RWPE2 (cell line): ENCODE results near the gene CACNA1D.

Source experiments
- ATAC-seq: fragments of 200-7000 bp; cut with Tn5 transposase; 3 replicates; pipeline ENCODE4 v1.9.1; 2021; ENCODE audit warnings: low read depth
- DNase-seq: peaks from one replicate; pipeline ENCODE4 v3.0.0-alpha.2; 2020; ENCODE audit warnings: low spot score
- H3K27ac ChIP-seq: fragments of 450-650 bp; 2 replicates; pipeline ENCODE4 v1.5.1; 2017; ENCODE audit warnings: mild to moderate bottlenecking; ENCODE audit not compliant: poor library complexity, severe bottlenecking
- H3K27me3 ChIP-seq: fragments of 250-450 bp; sonication (Bioruptor Pico); 2 replicates; pipeline ENCODE4 v1.5.1; 2021; ENCODE audit warnings: mild to moderate bottlenecking, moderate library complexity; ENCODE audit not compliant: insufficient read depth, poor library complexity, severe bottlenecking
- H3K36me3 ChIP-seq: fragments of 250-450 bp; sonication (Bioruptor Pico); 2 replicates; pipeline ENCODE4 v1.5.1; 2020; ENCODE audit warnings: low read depth, mild to moderate bottlenecking, moderate library complexity
- H3K4me1 ChIP-seq: fragments of 250-450 bp; sonication (Bioruptor Pico); 2 replicates; pipeline ENCODE4 v1.5.1; 2021; ENCODE audit warnings: mild to moderate bottlenecking, moderate library complexity; ENCODE audit not compliant: insufficient read depth, poor library complexity, severe bottlenecking
- H3K4me3 ChIP-seq: fragments of 250-450 bp; sonication (Bioruptor Pico); 2 replicates; pipeline ENCODE4 v1.5.1; 2021; ENCODE audit warnings: mild to moderate bottlenecking, moderate library complexity; ENCODE audit not compliant: severe bottlenecking
- H3K9me3 ChIP-seq: fragments of 250-450 bp; sonication (Bioruptor Pico); 2 replicates; pipeline ENCODE4 v1.5.1; 2021; ENCODE audit warnings: mild to moderate bottlenecking, moderate library complexity; ENCODE audit not compliant: severe bottlenecking
- TF ChIP-seq, protein P1 (sequence below): fragments of 450-650 bp; IDR thresholded peaks from one replicate; pipeline ENCODE4 v1.5.1; 2017; ENCODE audit warnings: mild to moderate bottlenecking, moderate library complexity; ENCODE audit not compliant: poor library complexity, severe bottlenecking

CACNA1D gene

DNA sequence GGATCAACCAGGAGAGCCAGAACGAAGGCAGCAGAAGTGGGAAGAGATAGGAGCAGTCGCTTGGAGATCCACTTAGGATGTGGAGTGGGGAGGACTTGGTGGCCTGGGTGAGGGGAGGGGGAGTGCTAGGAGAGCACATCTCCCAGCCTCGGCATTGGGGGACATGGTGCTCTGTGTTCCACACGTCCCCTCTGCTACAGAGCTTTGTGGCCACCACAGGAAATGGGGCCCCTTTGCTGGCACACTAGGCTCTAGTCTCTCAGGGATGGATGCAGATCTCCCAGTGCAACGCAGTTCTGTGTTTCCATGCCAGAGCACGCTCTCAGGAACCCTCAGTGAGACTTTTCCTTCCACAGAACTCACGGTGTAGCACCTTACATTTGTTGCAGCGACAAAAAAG, 283.1 kb downstream of the CACNA1D start:
- DNase-seq = no peak
- no peak overlapping the region for H3K4me3 ChIP-seq
- no peaks in the 10 kb centered on the region for H3K4me1 ChIP-seq
- H3K27ac ChIP-seq = no peak overlapping the region
- ATAC-seq = no peak
- no peaks in the 10 kb centered on the region for H3K27me3 ChIP-seq
- no peaks in the 10 kb centered on the region for H3K36me3 ChIP-seq
- TF ChIP-seq, protein P1, sequence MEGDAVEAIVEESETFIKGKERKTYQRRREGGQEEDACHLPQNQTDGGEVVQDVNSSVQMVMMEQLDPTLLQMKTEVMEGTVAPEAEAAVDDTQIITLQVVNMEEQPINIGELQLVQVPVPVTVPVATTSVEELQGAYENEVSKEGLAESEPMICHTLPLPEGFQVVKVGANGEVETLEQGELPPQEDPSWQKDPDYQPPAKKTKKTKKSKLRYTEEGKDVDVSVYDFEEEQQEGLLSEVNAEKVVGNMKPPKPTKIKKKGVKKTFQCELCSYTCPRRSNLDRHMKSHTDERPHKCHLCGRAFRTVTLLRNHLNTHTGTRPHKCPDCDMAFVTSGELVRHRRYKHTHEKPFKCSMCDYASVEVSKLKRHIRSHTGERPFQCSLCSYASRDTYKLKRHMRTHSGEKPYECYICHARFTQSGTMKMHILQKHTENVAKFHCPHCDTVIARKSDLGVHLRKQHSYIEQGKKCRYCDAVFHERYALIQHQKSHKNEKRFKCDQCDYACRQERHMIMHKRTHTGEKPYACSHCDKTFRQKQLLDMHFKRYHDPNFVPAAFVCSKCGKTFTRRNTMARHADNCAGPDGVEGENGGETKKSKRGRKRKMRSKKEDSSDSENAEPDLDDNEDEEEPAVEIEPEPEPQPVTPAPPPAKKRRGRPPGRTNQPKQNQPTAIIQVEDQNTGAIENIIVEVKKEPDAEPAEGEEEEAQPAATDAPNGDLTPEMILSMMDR = no peak
- H3K9me3 ChIP-seq = no peaks in the 10 kb centered on the region

DNA sequence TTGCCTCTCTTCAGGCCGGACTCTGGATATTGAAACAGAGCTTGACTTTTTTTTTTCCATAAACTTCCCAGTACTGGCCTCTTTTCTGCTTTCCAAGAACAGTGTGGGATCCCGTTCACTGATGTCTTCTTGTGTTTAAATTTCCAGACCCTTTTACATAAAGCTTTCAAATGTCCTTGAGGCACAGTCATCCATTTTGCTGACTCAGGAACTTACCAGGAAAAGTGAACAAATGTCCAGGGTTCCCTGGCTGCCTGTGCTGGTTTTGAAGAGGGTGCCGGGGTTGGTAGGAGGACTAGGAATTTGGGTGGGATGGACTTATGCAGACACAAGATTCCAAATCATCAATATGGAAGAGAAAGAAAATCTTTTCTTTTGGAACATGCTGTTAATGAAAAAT, 283.7 kb downstream of the CACNA1D start:
- DNase-seq (no peak), ATAC-seq (no peak)
- no peak overlapping the region for H3K4me3 ChIP-seq
- H3K4me1 ChIP-seq = no peaks in the 10 kb centered on the region
- no peaks in the 10 kb centered on the region for H3K36me3 ChIP-seq
- no peak overlapping the region for H3K27ac ChIP-seq
- no peaks in the 10 kb centered on the region for H3K9me3 ChIP-seq
- no peaks in the 10 kb centered on the region for H3K27me3 ChIP-seq
- TF ChIP-seq, protein P1 = no peak

DNA sequence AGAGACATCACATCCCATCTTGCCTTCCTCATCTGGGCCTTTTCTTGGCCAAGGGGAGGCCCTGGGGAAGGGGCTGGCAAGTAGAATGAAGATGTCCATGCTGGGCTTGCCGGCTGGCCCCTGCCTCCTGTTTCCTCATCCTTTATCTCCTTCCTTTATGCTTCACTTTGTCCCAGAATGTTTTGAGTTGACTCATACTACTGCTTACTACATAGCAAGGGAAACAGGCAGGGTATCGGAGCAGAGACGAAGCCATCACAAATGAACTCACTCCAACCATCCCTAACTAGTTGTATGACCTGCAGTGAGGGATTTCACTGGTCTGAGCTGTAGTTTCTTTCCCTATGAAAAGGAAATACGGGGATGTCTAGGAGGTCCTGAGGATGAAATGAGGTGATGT, 285.8 kb downstream of the CACNA1D start:
- no peak overlapping the region for H3K4me3 ChIP-seq
- no peaks in the 10 kb centered on the region for H3K4me1 ChIP-seq
- H3K27me3 ChIP-seq = no peaks in the 10 kb centered on the region
- no peak for ATAC-seq
- no peak for DNase-seq
- no peaks in the 10 kb centered on the region for H3K36me3 ChIP-seq
- H3K27ac ChIP-seq = no peak overlapping the region
- TF ChIP-seq, protein P1 = no peak
- no peaks in the 10 kb centered on the region for H3K9me3 ChIP-seq

DNA sequence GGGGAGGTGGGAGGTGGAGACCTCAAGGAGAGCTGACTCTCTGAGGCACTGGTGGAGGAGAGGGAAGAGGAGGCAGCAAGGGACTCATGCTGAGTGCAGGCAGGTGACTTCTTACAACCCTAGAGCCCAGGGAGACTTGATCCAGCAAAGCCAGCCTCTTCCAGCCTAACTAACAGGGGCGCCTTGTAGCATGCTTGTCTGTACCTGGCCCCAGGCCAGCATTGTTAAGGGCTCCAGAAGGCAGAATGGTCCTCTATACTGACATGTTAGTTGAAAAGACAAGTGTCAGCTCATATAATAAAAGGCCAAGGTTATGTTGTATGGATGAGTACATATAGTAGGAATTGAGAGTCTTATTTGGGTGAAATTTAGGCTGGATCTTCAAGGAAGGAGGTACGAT, 286.4 kb downstream of the CACNA1D start:
- H3K9me3 ChIP-seq = no peaks in the 10 kb centered on the region
- no peak overlapping the region for H3K27ac ChIP-seq
- TF ChIP-seq, protein P1 = no peak
- DNase-seq = no peak
- no peaks in the 10 kb centered on the region for H3K4me1 ChIP-seq
- ATAC-seq = no peak
- H3K4me3 ChIP-seq = no peak overlapping the region
- H3K27me3 ChIP-seq = no peaks in the 10 kb centered on the region
- no peaks in the 10 kb centered on the region for H3K36me3 ChIP-seq

DNA sequence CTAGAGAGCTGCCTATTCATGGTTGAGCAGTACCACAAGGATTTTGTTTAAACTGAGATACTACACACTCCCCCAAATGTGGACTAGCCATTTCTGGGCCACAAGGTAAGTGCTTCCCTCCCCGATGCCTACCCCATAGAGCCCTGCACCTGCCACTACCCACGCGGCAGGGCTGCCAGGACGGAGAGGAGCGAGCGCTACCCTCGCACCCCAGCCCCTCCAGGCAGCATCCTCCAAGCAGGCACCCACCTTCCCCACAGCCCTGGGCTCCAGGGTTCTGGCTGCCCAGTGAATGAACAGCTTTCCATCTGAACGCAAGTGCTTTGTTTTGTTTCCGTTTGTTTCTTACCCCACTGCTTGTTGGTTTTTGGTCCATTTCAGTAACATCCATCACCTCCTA, 292.6 kb downstream of the CACNA1D start:
- Histone ChIP-seq H3K27ac (no peak overlapping the region), H3K27me3 (no peaks in the 10 kb centered on the region), H3K4me1 (no peaks in the 10 kb centered on the region), H3K36me3 (no peaks in the 10 kb centered on the region), H3K9me3 (no peaks in the 10 kb centered on the region), H3K4me3 (no peak overlapping the region)
- ATAC-seq (no peak), DNase-seq (no peak)
- TF ChIP-seq, protein P1 = no peak
